ENCODE data around the gene CABLES1.
"Not testable (repeated sequence)": the region's sequence is repeated elsewhere in the genome, so short reads cannot be mapped to it uniquely, and the experiment has no call there.

CABLES1 gene

DNA sequence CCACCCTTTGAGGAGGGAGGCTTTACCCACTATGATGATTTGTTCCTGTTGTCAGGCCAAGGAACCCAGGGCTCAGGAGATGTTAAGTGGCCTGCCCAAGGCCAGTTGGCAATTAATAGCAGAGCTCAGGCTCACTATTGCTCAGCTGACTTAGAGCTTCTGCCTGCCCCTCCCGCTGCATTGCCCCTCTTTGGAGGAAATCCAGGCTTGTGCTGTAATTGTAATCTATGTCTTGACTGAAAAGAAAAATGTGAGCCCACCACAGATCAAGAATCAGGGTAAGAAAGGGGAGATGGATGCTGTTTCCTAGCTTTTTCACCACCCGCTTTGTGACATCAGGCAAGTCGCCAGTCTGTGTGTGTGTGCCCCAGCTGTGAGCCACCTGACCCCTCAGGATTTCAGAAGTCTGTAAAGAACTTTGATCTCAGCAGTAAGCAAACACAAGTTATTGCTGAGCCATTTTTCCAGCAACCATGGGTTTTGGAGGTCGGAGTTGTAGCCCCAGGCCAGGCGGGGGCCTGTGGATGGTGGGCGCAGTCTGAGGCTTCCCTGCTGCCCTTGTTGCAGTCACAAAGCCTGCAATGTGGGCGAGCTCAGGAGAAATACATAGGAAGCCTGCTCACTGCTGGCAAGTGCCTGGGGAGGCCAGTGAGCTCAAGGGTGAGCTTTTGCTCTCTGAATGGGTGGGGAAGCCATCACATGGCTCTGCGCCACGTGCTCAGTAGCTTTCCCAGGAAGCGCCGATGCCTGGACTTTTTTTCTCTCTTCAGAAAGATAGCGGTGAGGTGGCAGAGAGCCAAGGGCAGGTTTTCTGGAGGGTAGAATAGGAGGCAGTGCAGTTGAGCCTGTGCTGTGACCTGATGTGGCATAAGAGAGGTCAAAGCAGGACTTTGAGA, 6.1 kb downstream of the CABLES1 start:
- no peak for DNase-seq (ENCODE audit: low read depth in 2 of 2)

GRCh38 chr18:23142251-23142929, 7.1 kb downstream of the CABLES1 start:
- no peak for DNase-seq (ENCODE audit: low read depth in 2 of 2)

- no peak for DNase-seq (ENCODE audit: low read depth in 2 of 2)
These were observed 7.9 kb downstream of the CABLES1 start for GRCh38 chr18:23143016-23143814.

DNA sequence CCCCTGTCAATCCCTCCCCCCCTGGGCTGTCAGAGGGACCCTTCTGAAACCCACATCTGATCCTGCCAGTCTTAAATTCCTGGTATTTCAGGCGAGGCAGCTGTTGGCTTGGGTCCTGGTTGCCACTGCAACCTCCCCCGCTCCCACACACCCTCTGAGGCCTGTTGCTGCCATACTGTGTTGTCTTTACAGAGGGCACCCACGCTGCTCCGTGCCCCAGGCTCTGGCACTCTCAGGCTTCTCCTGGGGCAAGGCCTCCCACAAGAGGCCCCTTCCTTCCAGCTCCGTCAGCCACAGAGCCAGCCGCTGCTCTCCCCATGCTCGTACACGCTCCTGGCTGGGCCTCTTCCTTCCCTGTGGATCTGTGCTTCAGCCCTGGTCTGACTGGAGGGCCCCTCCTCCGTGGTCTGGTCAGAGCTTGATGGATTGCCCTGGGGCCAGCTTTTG, 8.6 kb downstream of the CABLES1 start:
- DNase-seq (ENCODE audit: low read depth in 2 of 2): no peak

DNA sequence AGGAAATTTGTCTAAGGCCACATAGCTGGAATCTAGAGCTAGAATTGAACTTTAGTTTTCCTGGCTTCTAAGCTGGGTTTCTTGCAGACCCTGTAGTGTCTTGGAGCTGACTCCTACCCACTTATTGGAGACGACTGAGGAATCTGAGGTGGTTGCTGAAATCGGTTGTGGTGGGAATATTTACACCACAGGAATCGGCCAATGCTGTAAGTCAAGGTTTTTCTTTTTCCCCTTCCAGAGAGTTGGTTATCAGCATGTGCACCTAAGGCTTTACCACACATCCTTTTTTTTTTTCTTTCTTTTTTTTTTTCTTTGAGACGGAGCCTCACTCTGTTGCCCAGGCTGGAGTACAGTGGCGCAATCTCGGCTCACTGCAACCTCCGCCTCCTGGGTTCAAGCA, 9.4 kb downstream of the CABLES1 start:
- no peak for DNase-seq (ENCODE audit: low read depth in 2 of 2)

DNA sequence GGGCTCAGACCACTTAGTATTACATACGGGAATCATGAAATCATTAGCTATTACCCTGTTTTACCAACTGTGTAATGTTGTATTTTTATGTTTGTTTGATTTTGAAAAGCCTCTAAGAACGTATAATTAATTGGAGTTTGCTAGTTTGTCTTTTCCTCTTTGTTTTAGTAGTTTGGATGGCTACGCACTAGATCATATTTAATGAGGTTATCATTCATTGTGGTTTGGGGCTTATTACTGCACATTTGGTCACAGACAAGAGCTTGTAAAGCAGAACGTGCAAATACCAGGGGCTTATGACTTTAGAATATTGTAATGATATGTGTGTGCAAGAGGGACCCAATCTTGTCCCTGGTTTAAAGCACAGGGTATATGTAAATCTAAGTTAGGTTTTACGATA, 10.3 kb downstream of the CABLES1 start:
- no peak for DNase-seq (ENCODE audit: low read depth in 2 of 2)

DNA sequence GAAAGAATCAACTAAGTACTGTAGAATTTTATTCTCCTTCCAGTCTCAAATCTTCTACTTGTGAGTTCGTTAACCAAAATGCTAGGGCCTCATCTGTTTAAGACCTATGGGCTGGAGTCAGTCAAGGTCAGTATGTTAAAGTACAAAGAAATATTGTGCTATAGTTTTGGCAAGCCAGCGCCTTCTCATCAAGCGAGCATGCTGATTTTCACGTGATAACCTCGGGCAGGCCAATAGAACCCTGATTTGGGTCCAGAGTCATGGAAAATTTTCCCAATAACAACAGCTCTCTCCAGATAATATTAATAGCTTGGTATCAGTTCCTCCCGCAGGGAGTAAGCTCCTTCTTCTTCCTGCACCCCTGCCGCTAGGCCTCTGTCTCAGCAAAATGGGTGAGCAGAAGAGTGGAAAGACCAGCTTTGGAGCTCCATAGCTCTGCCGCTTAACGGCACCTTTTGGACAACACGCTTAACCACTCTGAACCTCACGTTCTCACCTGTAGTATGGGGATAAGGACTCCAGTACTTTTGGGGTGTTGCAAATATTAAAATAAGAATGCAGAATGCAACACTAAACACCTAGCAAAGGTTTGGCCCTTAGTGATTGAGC, 11.7 kb downstream of the CABLES1 start:
- DNase-seq (ENCODE audit: low read depth in 2 of 2): no peak

GRCh38 chr18:23148382-23148781, 13.1 kb downstream of the CABLES1 start:
- no peak for DNase-seq (ENCODE audit: low read depth in 2 of 2)

GRCh38 chr18:23149570-23149969, 14.3 kb downstream of the CABLES1 start:
- DNase-seq (ENCODE audit: low read depth in 2 of 2): no peak

GRCh38 chr18:23151414-23152099, 16.3 kb downstream of the CABLES1 start:
- no peak for DNase-seq (ENCODE audit: low read depth in 2 of 2)

- DNase-seq (ENCODE audit: low read depth in 2 of 2): no peak
These were observed 18.7 kb downstream of the CABLES1 start for GRCh38 chr18:23154030-23154429.

- DNase-seq (ENCODE audit: low read depth in 2 of 2): no peak
These were observed 19.7 kb downstream of the CABLES1 start for GRCh38 chr18:23154823-23155500.

DNA sequence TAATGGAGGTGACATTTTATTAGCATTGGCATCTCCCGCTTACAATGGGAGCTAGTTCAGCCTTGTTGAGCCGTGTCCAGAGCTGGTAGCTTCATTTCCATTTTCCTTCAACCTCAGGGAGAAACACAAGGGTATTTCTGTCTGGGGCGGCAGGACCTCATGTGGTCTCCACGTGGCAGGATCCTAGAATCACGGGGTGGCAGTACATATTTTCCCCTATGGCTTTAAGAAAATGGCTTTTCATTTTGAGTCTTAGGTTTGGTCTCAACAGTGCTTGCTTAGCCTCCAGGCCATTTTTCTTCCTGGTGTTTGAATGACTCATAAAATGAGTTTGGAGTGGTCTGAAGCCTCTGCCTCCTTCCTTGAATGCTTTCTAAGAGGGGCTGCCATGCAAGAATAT, 20.3 kb downstream of the CABLES1 start:
- DNase-seq (ENCODE audit: low read depth in 2 of 2): no peak

GRCh38 chr18:23156134-23156533, 20.8 kb downstream of the CABLES1 start:
- no peak for DNase-seq (ENCODE audit: low read depth in 2 of 2)

- DNase-seq (ENCODE audit: low read depth in 2 of 2): no peak
These were observed 22.8 kb downstream of the CABLES1 start for GRCh38 chr18:23158058-23158457.

- DNase-seq (ENCODE audit: low read depth in 2 of 2): not testable (repeated sequence)
These were observed 23.6 kb downstream of the CABLES1 start for GRCh38 chr18:23158884-23159283.

GRCh38 chr18:23159344-23159743, 24.1 kb downstream of the CABLES1 start:
- DNase-seq (ENCODE audit: low read depth in 2 of 2): no peak

DNA sequence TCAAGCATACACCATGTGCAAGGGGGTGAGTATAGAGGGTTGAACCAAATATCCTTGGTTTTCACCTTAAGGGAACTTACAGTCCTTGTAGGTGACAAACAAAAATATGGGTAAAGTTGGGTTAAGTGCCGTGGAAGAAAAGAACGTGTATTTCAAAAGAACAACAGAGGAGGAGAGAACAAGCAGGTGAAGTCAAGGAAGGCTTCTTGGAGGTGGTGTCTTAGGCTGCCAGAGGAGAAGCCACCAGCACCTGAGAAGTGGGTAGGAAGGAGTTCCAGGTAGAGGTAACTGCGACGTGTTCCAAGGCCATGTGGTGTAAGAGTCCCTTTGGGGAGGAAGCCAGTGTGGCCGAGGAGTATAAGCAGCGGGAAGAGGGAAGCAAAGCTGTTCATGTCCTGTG, 27.2 kb downstream of the CABLES1 start:
- DNase-seq (ENCODE audit: low read depth in 2 of 2): no peak

DNA sequence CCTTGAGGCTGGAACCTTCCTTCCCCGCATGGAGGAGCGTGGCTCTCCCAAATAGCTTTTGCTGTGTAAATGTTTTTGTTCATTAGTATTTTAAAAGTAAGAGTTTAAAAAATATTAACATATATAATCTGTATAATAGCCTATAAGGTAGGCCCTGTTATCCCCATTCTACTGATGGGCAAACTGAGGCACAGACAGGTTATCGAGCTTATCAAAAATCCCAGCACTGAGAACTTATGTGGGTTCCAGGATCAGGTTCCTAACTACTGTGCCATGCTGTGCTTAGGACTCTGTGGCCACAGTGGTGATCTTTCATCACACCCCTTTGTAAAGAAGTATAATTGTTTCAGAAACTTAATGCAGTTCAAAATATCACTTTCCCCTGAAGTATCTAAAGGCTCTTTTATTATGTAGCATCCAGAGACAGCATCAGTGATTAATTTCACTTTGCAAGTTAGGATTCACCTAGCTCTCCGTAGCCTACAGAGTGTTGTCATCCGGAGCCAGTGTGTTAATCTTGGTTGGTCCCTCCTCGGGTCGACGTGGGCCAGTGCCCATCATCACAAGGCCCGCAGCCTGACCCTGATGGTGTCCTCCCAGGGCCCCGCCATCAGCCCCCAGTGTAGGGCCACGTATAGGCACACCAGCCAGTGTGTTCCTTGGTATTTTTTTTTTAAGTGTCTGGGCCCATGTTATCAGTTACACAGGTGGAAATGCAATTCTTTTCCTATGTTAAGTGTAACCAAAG, 28.7 kb downstream of the CABLES1 start:
- DNase-seq (ENCODE audit: low read depth in 2 of 2): no peak
